SH-SY5Y (cell line): ENCODE results near the gene HRAS.

Experiments
- GATA2 ChIP-seq: IDR thresholded peaks from 2 replicates; pipeline ENCODE4 v1.6.1; 2011; ENCODE audit warnings: mild to moderate bottlenecking, low read depth, low read length
- GATA3 ChIP-seq: IDR thresholded peaks from 2 replicates; pipeline ENCODE4 v1.6.1; 2011; ENCODE audit warnings: low read depth, mild to moderate bottlenecking, low read length, moderate library complexity

- TF ChIP-seq GATA3: no peak
- no peak for TF ChIP-seq GATA2
These were observed 30.4 kb downstream of the HRAS start for GRCh38 chr11:504994-505344.
